Ectodermal cell (in vitro differentiated cells): ENCODE measurements around the gene DDX55.

Experiments used
- H3K27ac ChIP-seq: 2 replicates; pipeline ENCODE4 v1.7.0; 2013; ENCODE audit warnings: mild to moderate bottlenecking, low read depth, low read length; ENCODE audit not compliant: insufficient read depth, poor library complexity, severe bottlenecking
- H3K27me3 ChIP-seq: 2 replicates; pipeline ENCODE4 v1.7.0; 2013; ENCODE audit warnings: mild to moderate bottlenecking, low read length; ENCODE audit not compliant: insufficient read depth, control insufficient read depth, poor library complexity, severe bottlenecking
- H3K36me3 ChIP-seq: one replicate; pipeline ENCODE4 v1.7.0; 2013; ENCODE audit warnings: low read length; ENCODE audit not compliant: control insufficient read depth, insufficient read depth
- H3K4me1 ChIP-seq: one replicate; pipeline ENCODE4 v1.7.0; 2013; ENCODE audit warnings: low read length; ENCODE audit not compliant: control insufficient read depth, insufficient read depth
- H3K4me3 ChIP-seq: 2 replicates; pipeline ENCODE4 v1.7.0; 2013; ENCODE audit warnings: low read depth, low read length, control low read depth; ENCODE audit not compliant: insufficient read depth
- H3K9me3 ChIP-seq: 2 replicates; pipeline ENCODE4 v1.7.0; 2013; ENCODE audit warnings: mild to moderate bottlenecking, low read length, moderate library complexity; ENCODE audit not compliant: control insufficient read depth
- WGBS, 2 experiments: methylation state at CpG; one replicate each; pipeline ENCODE4 v1.1.7; 2013; ENCODE audit warnings: missing lambda C conversion rate in 2 of 2; 5-methylcytosine and 5-hydroxymethylcytosine counted together

The DDX55 gene

DNA sequence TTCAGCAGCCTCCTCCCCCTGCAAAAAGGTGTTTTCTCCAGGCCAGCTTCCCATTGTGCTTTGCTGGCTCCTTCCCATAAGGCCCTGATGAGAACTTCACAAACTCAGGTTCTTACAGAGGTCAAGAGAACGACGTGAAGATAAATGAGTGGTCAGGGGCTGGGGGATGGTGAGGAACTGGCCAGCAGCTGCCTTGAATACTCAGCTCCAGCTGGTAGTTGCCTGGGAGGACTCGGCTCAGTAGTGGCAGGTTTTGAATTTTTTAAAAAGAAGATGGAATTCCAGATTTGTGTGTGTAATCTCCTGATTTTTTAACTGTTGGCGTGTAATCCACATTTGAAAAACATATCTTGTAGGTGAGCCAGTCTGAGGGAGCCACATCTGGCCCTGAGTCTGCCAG, 5.9 kb downstream of the DDX55 start:
- 93% methylated on average over 4 of the region's 4 CpGs for WGBS, 2 experiments
- peaks cover 5% of the 10 kb centered on the region for H3K4me1 ChIP-seq
- no peaks in the 10 kb centered on the region for H3K27me3 ChIP-seq
- H3K4me3 ChIP-seq: no peak overlapping the region
- H3K27ac ChIP-seq: no peak overlapping the region
- H3K36me3 ChIP-seq: peaks cover 63% of the 10 kb centered on the region
- no peaks in the 10 kb centered on the region for H3K9me3 ChIP-seq

GRCh38 chr12:123608182-123608581, 6.3 kb downstream of the DDX55 start:
- Histone ChIP-seq H3K27me3 (no peaks in the 10 kb centered on the region), H3K4me3 (no peak overlapping the region), H3K27ac (no peak overlapping the region), H3K4me1 (peaks cover under 1% of the 10 kb centered on the region), H3K9me3 (no peaks in the 10 kb centered on the region), H3K36me3 (peaks cover 67% of the 10 kb centered on the region)
- 95 to 96% methylated on average over 7 to 8 of the region's 8 CpGs for WGBS, 2 experiments

DNA sequence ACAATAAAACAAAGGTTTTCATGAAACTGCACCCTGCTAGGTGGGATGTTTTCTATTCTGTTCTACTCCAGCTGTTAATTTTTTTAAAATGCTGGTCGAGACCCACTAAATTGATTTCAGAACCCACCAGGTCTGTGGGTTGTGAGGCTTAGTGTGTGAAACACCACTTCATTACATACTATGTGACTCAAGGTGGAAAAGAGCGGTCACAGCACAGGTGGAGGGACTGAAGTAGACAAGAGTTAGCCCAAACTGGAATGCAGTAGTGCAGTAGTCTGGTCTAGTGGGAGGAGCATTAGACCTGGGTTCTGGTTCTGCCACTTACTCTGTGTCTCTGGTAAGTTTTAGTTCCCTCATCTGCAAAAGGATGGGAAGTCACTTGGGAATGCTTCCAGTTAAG, 12.2 kb downstream of the DDX55 start:
- H3K9me3 ChIP-seq: no peaks in the 10 kb centered on the region
- WGBS, 2 experiments: 93 to 100% methylated on average over 1 to 2 of the region's 2 CpGs
- H3K27me3 ChIP-seq: no peaks in the 10 kb centered on the region
- peaks cover 74% of the 10 kb centered on the region for H3K36me3 ChIP-seq
- no peak overlapping the region for H3K27ac ChIP-seq
- no peaks in the 10 kb centered on the region for H3K4me1 ChIP-seq
- H3K4me3 ChIP-seq: no peak overlapping the region

DNA sequence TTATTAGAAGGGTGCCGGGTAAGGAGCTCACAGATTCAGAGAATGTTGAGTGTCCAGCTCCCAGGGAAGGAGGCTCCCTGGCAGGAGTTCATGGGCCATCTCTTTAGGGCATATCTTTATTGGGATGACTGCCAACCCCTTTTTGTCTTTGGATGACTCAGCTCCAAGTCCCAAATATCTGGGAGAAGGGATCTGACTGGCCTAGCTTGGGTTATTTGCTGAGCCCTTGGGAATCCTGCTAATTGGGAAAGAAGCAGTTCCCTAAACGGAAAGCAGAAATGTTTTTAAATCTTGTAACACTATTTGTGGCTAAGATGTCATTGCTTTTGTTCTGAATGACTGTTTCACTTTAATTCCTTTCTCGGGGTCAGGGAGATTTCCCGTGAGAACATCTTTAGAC, 12.6 kb downstream of the DDX55 start:
- WGBS, 2 experiments: 94 to 98% methylated on average over 4 of the region's 4 CpGs
- Histone ChIP-seq H3K27me3 (no peaks in the 10 kb centered on the region), H3K9me3 (no peaks in the 10 kb centered on the region), H3K4me3 (no peak overlapping the region), H3K27ac (no peak overlapping the region), H3K36me3 (peaks cover 73% of the 10 kb centered on the region), H3K4me1 (no peaks in the 10 kb centered on the region)

DNA sequence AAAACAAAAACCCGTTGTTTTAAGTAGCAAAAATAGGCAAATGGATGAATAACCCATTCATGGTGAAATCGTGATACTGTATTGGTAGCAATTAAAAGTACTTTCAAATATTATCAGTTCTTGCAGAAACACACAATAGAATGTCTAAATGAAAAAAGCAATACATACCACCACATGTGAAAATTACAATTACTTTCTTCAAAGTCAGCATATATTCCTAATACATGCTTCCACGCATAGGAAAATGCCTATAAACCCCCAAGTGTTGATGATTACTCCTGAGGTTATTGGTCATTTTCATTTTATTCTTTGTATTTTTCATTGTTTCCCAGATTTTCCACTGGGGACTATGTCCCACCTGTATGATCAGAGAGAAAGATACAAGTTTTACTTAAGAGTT, 15.2 kb downstream of the DDX55 start:
- 96 to 98% methylated on average over 2 to 3 of the region's 3 CpGs for WGBS, 2 experiments
- Histone ChIP-seq H3K27me3 (no peaks in the 10 kb centered on the region), H3K9me3 (no peaks in the 10 kb centered on the region), H3K36me3 (peaks cover 72% of the 10 kb centered on the region), H3K27ac (no peak overlapping the region), H3K4me1 (no peaks in the 10 kb centered on the region), H3K4me3 (no peak overlapping the region)

- Histone ChIP-seq H3K9me3 (no peaks in the 10 kb centered on the region), H3K4me1 (no peaks in the 10 kb centered on the region), H3K27ac (no peak overlapping the region), H3K36me3 (peaks cover 71% of the 10 kb centered on the region), H3K4me3 (no peak overlapping the region), H3K27me3 (no peaks in the 10 kb centered on the region)
- WGBS, 2 experiments: 93 to 96% methylated on average over 13 of the region's 13 CpGs
Observed at GRCh38 chr12:123617580-123617979, 15.7 kb downstream of the DDX55 start.

DNA sequence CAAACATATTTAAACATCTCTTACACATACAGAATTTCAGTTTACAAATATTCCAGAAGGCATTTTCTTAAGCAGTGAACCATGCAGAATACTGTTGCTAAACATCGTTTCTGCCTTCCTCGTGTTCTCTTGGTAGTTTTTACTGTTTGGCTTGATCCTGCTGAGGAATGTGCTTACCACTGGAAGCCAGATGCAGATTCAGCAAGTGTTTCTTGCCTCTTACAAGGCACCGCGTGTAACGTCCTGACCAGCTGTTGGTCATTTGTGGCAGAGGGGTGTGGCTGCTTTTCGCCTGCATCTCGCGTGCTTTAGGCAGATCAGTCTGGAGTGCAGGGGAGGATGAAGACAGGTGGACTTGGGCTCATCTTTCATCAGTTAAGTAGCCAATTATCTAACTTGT, 19.2 kb downstream of the DDX55 start:
- Histone ChIP-seq H3K27ac (no peak overlapping the region), H3K27me3 (no peaks in the 10 kb centered on the region), H3K9me3 (no peaks in the 10 kb centered on the region), H3K4me3 (no peak overlapping the region), H3K36me3 (peaks cover 54% of the 10 kb centered on the region), H3K4me1 (no peaks in the 10 kb centered on the region)
- WGBS, 2 experiments: 93 to 96% methylated on average over 8 of the region's 8 CpGs

DNA sequence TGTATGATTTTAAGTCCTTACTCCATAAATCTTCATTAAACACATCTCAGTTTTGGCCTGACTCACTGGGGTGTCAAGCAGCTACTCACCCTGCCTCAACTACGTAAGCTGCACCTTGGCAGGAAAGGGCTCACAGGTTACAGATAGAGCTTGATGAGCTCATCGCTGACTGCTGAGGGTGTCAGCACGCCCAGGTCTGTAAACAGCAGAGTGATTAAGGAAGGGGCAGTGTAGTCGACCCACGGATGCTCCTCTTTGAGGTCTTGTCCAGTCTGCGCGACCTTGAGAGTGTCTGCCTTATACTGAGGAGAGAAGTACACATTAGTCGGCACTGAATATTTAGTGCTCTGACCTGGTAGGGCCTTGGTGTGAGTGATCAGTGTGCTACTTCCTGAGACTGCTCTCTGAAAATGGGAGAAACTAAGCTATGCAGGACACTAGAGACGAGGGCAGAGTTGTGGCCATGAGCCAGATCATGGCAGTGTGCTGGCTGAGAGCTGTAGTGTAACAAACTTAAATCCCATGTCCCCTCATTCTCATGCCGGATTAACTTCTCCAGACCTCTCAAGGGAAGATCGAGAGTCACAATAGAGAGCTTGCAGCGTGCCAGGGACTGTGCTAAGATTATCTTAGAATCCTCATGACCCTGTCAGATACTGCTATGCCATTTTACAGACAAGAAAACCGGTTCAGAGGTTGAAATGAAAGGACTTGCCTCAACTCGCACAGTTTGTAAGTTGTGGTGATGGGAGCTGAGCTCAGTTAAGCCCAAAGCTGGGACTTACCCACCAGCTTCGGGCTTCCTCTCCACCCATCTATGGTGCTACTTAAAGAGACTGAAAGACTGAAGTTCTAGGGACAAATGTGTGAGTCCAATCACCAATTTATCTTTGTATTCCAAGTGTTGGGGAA, 20.0 kb downstream of the DDX55 start:
- Histone ChIP-seq H3K27ac (no peak overlapping the region), H3K9me3 (no peaks in the 10 kb centered on the region), H3K27me3 (no peaks in the 10 kb centered on the region), H3K4me1 (no peaks in the 10 kb centered on the region), H3K4me3 (no peak overlapping the region), H3K36me3 (peaks cover 54% of the 10 kb centered on the region)
- 94 to 95% methylated on average over 14 to 15 of the region's 15 CpGs for WGBS, 2 experiments

- H3K27me3 ChIP-seq: no peaks in the 10 kb centered on the region
- peak within 1 kb of the TSS; percentile 92 for H3K4me3 ChIP-seq
- H3K27ac ChIP-seq: peak within 1 kb of the TSS; percentile 64
- WGBS, 2 experiments: 0% methylated on average over 52 of the region's 52 CpGs
- H3K9me3 ChIP-seq: no peaks in the 10 kb centered on the region
- no peaks in the 10 kb centered on the region for H3K4me1 ChIP-seq
- H3K36me3 ChIP-seq: peaks cover 17% of the 10 kb centered on the region
Observed at GRCh38 chr12:123633379-123634141, 31.7 kb downstream of the DDX55 start, which contains the start of the genes EIF2B1 and GTF2H3. Gene EIF2B1, minus strand, starts transcription at chr12:123633686. Its CDS starts 129 bp downstream, at chr12:123633557. Gene GTF2H3, plus strand, starts transcription at chr12:123633829. Its CDS starts 31 bp downstream, at chr12:123633860.

- H3K4me1 ChIP-seq: no peaks in the 10 kb centered on the region
- H3K4me3 ChIP-seq: peak overlapping the region; percentile 92
- H3K9me3 ChIP-seq: no peaks in the 10 kb centered on the region
- peaks cover 16% of the 10 kb centered on the region for H3K36me3 ChIP-seq
- peak overlapping the region; percentile 64 for H3K27ac ChIP-seq
- no peaks in the 10 kb centered on the region for H3K27me3 ChIP-seq
- 11% methylated on average over 17 to 19 of the region's 19 CpGs for WGBS, 2 experiments
Observed at GRCh38 chr12:123634142-123634561, 32.3 kb downstream of the DDX55 start.
